Breast epithelium (tissue), 4 donors: Measurements from ENCODE around the gene TRAFD1. TPM values are rescaled to one million over a fixed set of nuclear protein-coding genes. Genes with fewer than 3 reads are reported as not detected.
A peak's percentile ranks its signal among the peaks of the same experiment; 100 is the strongest.

Experiments used
- DNase-seq, 2 donors: peaks; one replicate each; pipeline ENCODE4 v3.0.0-alpha.2; 2019; ENCODE audit warnings: low spot score in 2 of 2
- H3K27ac ChIP-seq, 2 donors: fragments of 200-600 bp; sonication (generic) in 1 of 2; one replicate each; pipeline ENCODE4 v1.5.1; 2016 to 2019; ENCODE audit warnings: mild to moderate bottlenecking in 1 of 2
- H3K27me3 ChIP-seq, 2 donors: fragments of 200-600 bp; sonication (generic) in 1 of 2; one replicate each; pipeline versions ENCODE4 v1.5.1 to v1.6.0; 2017 to 2019; ENCODE audit warnings: control low read depth in 1 of 2, mild to moderate bottlenecking in 1 of 2
- H3K36me3 ChIP-seq: fragments of 200-600 bp; one replicate; pipeline ENCODE4 v1.5.1; 2019
- H3K4me1 ChIP-seq, 2 donors: fragments of 200-600 bp; sonication (generic); one replicate each; pipeline ENCODE4 v1.5.1; 2016 to 2019; ENCODE audit warnings: control low read depth in 1 of 2
- H3K4me3 ChIP-seq, 3 donors: fragments of 200-600 bp; sonication (generic); 1 replicate in 2 of 3; 2 replicates in 1 of 3; pipeline ENCODE4 v1.5.1; 2016 to 2019; ENCODE audit warnings: mild to moderate bottlenecking in 3 of 3, moderate library complexity in 2 of 3
- H3K9me3 ChIP-seq, 2 donors: fragments of 200-600 bp; sonication (generic) in 1 of 2; one replicate each; pipeline ENCODE4 v1.5.1; 2016 to 2019; ENCODE audit warnings: control low read depth in 1 of 2
- POLR2A ChIP-seq: fragments of 450-650 bp; IDR thresholded peaks from one replicate; pipeline ENCODE4 v1.6.1; 2016; ENCODE audit warnings: antibody characterized with exemption, mild to moderate bottlenecking, moderate library complexity
- POLR2AphosphoS5 ChIP-seq, 3 donors: sonication (generic); formaldehyde crosslinking; IDR thresholded peaks; one replicate each; pipeline ENCODE4 v1.6.1; 2017; ENCODE audit warnings: antibody characterized with exemption in 3 of 3
- intact Hi-C: fragments of 100-400 bp; cut with DNase I; formaldehyde crosslinking; loops from one replicate; pipeline ENCODE4 v1.15.1; 2023; ENCODE audit warnings: low total_unique reads
- total RNA-seq, 3 donors: library from RNA; depleted of rRNA; stranded (reverse); fragments of >200 nt; gene quantifications; one replicate each; pipeline ENCODE4 v1.1.0, GENCODE V29; 2016
- TF ChIP-seq, protein P1 (sequence below), 3 donors: fragments of 450-650 bp; IDR thresholded peaks; one replicate each; pipeline ENCODE4 v1.5.1; 2016 to 2017; ENCODE audit warnings: antibody characterized with exemption in 3 of 3, mild to moderate bottlenecking in 3 of 3, moderate library complexity in 3 of 3

TRAFD1 gene, protein sequence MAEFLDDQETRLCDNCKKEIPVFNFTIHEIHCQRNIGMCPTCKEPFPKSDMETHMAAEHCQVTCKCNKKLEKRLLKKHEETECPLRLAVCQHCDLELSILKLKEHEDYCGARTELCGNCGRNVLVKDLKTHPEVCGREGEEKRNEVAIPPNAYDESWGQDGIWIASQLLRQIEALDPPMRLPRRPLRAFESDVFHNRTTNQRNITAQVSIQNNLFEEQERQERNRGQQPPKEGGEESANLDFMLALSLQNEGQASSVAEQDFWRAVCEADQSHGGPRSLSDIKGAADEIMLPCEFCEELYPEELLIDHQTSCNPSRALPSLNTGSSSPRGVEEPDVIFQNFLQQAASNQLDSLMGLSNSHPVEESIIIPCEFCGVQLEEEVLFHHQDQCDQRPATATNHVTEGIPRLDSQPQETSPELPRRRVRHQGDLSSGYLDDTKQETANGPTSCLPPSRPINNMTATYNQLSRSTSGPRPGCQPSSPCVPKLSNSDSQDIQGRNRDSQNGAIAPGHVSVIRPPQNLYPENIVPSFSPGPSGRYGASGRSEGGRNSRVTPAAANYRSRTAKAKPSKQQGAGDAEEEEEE
- 10 to 100 TPM; 25.9 to 64.2 (median 54.4) TPM for total RNA-seq

DNA sequence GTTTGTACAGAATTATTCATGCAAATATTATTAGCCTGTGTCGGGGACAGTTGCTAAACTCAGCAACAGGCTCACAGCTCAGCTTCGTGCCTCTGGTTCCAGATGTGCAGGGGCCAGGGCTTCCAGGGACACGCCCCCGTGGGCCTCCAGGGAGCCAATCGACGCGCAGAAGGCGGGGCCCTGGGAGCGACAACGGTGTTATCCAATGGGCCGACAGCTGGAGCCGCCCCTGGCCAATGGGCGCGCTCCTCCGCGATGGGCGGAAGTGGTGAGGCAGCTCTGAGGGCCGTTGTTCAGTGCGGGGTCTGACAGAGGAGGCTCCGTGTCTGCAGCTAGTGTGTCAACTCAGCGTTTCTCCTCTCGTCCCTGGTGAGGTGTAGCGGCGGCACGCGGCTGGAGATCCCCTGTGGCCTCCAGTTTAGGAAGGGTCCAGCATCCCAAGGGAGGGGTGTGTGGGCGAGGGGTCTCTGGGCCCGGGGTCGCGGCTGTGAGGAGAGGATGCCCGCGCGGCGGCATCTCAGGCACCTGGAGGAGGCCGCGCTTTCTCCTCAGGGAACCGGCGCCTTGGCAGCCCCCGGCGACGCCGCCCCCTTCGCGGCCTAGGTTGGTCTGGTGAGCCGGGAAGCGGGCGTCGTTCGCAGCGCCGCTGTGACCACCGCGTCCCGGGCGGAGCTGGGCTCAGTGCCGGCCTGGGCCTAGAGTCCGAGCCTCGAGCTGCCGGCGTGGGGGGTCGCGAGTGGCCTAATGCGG lies at the start of gene TRAFD1:
Gene TRAFD1 (plus strand): TSS at position 311 of the 750 bp plus-strand sequence. CDS start 4,963 bp downstream, outside the sequence.
- peak within 1 kb of the TSS; percentile 94 to 98 (median 96) for H3K4me3 ChIP-seq
- peaks cover 3 to 31% of the 10 kb centered on the region in 2 donors for H3K4me1 ChIP-seq
- no peaks in the 10 kb centered on the region for H3K9me3 ChIP-seq
- DNase-seq, result peak; percentile 98
- no peaks in the 10 kb centered on the region for H3K27me3 ChIP-seq
- peak within 1 kb of the TSS; percentile 96 for H3K27ac ChIP-seq
- intact Hi-C loops, result no loop called here
- peak; percentile 78 to 97 (median 85) for TF ChIP-seq POLR2AphosphoS5 (IDR thresholded peaks at IDR 0.05)
- peak; percentile 94 for TF ChIP-seq POLR2A
- TF ChIP-seq, protein P1, sequence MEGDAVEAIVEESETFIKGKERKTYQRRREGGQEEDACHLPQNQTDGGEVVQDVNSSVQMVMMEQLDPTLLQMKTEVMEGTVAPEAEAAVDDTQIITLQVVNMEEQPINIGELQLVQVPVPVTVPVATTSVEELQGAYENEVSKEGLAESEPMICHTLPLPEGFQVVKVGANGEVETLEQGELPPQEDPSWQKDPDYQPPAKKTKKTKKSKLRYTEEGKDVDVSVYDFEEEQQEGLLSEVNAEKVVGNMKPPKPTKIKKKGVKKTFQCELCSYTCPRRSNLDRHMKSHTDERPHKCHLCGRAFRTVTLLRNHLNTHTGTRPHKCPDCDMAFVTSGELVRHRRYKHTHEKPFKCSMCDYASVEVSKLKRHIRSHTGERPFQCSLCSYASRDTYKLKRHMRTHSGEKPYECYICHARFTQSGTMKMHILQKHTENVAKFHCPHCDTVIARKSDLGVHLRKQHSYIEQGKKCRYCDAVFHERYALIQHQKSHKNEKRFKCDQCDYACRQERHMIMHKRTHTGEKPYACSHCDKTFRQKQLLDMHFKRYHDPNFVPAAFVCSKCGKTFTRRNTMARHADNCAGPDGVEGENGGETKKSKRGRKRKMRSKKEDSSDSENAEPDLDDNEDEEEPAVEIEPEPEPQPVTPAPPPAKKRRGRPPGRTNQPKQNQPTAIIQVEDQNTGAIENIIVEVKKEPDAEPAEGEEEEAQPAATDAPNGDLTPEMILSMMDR (IDR thresholded peaks at IDR 0.05), result no peak
- H3K36me3 ChIP-seq, result no peaks in the 10 kb centered on the region

DNA sequence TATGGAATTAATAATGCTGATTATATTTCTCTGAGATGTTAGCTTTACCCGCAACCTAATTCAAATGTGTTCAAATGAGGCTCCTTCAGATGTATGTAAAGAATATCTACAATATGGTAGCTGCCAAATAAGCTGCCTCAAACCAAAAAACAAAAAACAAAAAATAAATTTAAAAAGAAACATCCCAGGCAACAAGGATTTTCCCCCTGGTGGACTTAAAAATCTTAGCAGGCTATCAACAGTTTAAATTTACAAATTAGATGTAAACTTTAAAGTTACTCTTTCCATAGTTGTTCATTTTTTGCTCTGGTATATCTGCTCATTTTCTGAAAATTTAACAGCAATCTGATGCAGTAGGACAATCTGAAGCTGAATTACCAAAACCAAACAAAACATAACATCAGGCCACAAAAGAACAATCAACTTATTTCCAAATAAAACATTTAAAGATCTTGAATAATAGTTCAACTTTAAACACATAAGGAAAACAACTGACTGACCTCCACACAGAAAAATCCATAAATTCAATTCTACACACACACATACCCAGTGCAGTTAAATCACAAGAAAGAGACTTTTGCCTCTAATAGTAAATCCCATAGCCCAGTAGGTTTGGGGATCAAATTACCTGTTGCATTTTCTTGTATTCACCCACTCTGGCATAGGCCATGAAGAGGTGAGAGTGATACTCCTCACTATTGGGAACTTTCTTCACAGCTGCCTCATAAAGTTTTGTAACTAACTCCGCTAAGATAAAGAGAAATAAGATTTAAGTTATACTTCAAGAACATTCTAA lies 38.1 kb upstream of the TRAFD1 start:
- Histone ChIP-seq H3K27me3 (no peaks in the 10 kb centered on the region), H3K27ac (no peak overlapping the region), H3K4me3 (no peak overlapping the region), H3K9me3 (no peaks in the 10 kb centered on the region), H3K36me3 (no peaks in the 10 kb centered on the region), H3K4me1 (no peaks in the 10 kb centered on the region)
- intact Hi-C loops, result no loop called here
- no peak for DNase-seq
- no peak for TF ChIP-seq POLR2A
- TF ChIP-seq, protein P1 (IDR thresholded peaks at IDR 0.05), result no peak
- TF ChIP-seq POLR2AphosphoS5 (IDR thresholded peaks at IDR 0.05), result no peak

DNA sequence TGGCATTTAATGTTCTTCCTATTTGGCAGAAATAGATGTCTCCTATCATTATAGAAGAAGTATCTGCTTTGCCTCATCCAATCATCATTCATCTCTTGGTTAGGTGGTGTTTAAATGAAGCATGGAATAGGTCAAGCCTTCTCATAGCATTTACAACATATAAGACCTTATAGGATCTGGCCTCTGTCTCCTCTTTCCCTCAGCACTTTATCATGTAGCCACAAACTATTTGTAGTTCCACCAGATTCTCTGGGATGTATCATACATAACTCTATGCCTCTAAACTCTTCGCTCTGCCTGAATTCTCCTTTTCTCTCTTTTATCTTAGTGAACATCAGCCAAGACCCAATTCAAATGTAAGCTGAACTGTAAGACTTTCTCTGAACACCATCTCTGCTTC lies 37.5 kb upstream of the TRAFD1 start:
- intact Hi-C loops, result no loop called here
- no peak for DNase-seq
- Histone ChIP-seq H3K4me3 (no peak overlapping the region), H3K27me3 (no peaks in the 10 kb centered on the region), H3K4me1 (no peaks in the 10 kb centered on the region), H3K36me3 (no peaks in the 10 kb centered on the region), H3K27ac (no peak overlapping the region), H3K9me3 (no peaks in the 10 kb centered on the region)
- TF ChIP-seq, protein P1 (IDR thresholded peaks at IDR 0.05), result no peak
- no peak for TF ChIP-seq POLR2AphosphoS5 (IDR thresholded peaks at IDR 0.05)

DNA sequence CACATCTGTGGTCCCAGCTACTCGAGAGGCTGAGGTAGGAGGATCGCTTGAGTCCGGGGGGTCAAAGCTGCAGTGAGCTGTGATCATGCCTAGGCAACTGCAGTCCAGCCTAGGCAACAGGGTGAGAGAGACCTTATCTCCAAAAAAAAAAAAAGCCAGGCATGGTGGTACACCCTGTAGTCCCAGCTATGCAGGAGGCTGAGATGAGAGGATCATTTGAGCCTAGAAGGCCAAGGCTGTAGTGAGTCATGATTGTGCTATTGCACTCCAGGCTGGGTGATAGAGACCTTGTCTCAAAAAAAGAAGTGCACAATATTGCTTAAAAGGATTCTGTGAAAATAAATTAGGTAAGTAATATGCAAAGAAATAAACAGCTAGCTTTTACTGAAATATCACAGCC lies 33.8 kb upstream of the TRAFD1 start:
- H3K9me3 ChIP-seq, result no peaks in the 10 kb centered on the region
- H3K27ac ChIP-seq, result no peak overlapping the region
- no peaks in the 10 kb centered on the region for H3K27me3 ChIP-seq
- TF ChIP-seq, protein P1 (IDR thresholded peaks at IDR 0.05), result no peak
- no peak for TF ChIP-seq POLR2AphosphoS5 (IDR thresholded peaks at IDR 0.05)
- TF ChIP-seq POLR2A, result no peak
- DNase-seq, result no peak
- no peak overlapping the region for H3K4me3 ChIP-seq
- intact Hi-C loops, result no loop called here
- no peaks in the 10 kb centered on the region for H3K4me1 ChIP-seq
- H3K36me3 ChIP-seq, result no peaks in the 10 kb centered on the region
